Astrocyte (in vitro differentiated cells and primary cell): ENCODE measurements around the gene GGT1. TPM values are rescaled to one million over a fixed set of nuclear protein-coding genes. Genes with fewer than 3 reads are reported as not detected.

Experiments used
- DNase-seq: peaks from one replicate; pipeline ENCODE4 v3.0.0-alpha.2; 2010; ENCODE audit warnings: low read depth
- FAIRE-seq: peaks from 2 replicates; lab custom pipeline; 2011; peaks lifted over from hg19 to GRCh38; lab: Jason Lieb, UNC
- H2AFZ ChIP-seq: 2 replicates; pipeline ENCODE4 v1.6.0; 2012; ENCODE audit warnings: low read depth, low read length, inconsistent platforms
- H3K27ac ChIP-seq: 2 replicates; pipeline ENCODE4 v1.5.1; 2011; ENCODE audit warnings: low read depth, low read length, inconsistent platforms
- H3K27me3 ChIP-seq: 2 replicates; pipeline ENCODE4 v1.6.0; 2011; ENCODE audit warnings: low read length, inconsistent platforms; ENCODE audit not compliant: insufficient read depth
- H3K36me3 ChIP-seq: 2 replicates; pipeline ENCODE4 v1.5.1; 2011; ENCODE audit warnings: low read length, inconsistent platforms; ENCODE audit not compliant: insufficient read depth
- H3K4me1 ChIP-seq: 2 replicates; pipeline ENCODE4 v1.5.1; 2011; ENCODE audit warnings: low read length, inconsistent platforms; ENCODE audit not compliant: insufficient read depth
- H3K4me2 ChIP-seq: 2 replicates; pipeline ENCODE4 v1.6.0; 2012; ENCODE audit warnings: low read length, inconsistent platforms
- H3K4me3 ChIP-seq: 2 replicates; pipeline ENCODE4 v1.5.1; 2011; ENCODE audit warnings: low read depth, mild to moderate bottlenecking, low read length, inconsistent platforms; ENCODE audit not compliant: insufficient read depth
- H3K79me2 ChIP-seq: 2 replicates; pipeline ENCODE4 v1.6.0; 2012; ENCODE audit warnings: mild to moderate bottlenecking, low read length, inconsistent platforms; ENCODE audit not compliant: insufficient read depth
- H3K9ac ChIP-seq: 2 replicates; pipeline ENCODE4 v1.6.0; 2012; ENCODE audit warnings: mild to moderate bottlenecking, low read length, inconsistent platforms
- H3K9me3 ChIP-seq: 2 replicates; pipeline ENCODE4 v1.5.1; 2012; ENCODE audit warnings: low read depth, mild to moderate bottlenecking, low read length, inconsistent platforms; ENCODE audit not compliant: insufficient read depth
- H4K20me1 ChIP-seq: 2 replicates; pipeline ENCODE4 v1.6.0; 2012; ENCODE audit warnings: low read length, inconsistent platforms; ENCODE audit not compliant: insufficient read depth
- H3K27ac Mint-ChIP-seq: one replicate; pipeline ENCODE4 v1.8.0; 2021; ENCODE audit warnings: mild to moderate bottlenecking, mixed read lengths; ENCODE audit not compliant: unreplicated experiment
- H3K27me3 Mint-ChIP-seq: one replicate; pipeline ENCODE4 v1.8.0; 2021; ENCODE audit warnings: low read depth, mixed read lengths; ENCODE audit not compliant: unreplicated experiment
- H3K36me3 Mint-ChIP-seq: one replicate; pipeline ENCODE4 v1.8.0; 2021; ENCODE audit warnings: low read depth, mixed read lengths; ENCODE audit not compliant: unreplicated experiment
- H3K4me1 Mint-ChIP-seq: one replicate; pipeline ENCODE4 v1.8.0; 2021; ENCODE audit warnings: low read depth, mixed read lengths; ENCODE audit not compliant: unreplicated experiment
- H3K4me3 Mint-ChIP-seq: one replicate; pipeline ENCODE4 v1.8.0; 2021; ENCODE audit warnings: mild to moderate bottlenecking, moderate library complexity, mixed read lengths; ENCODE audit not compliant: unreplicated experiment
- H3K9me3 Mint-ChIP-seq: one replicate; pipeline ENCODE4 v1.8.0; 2021; ENCODE audit warnings: mild to moderate bottlenecking, mixed read lengths; ENCODE audit not compliant: unreplicated experiment
- CTCF ChIP-seq: IDR thresholded peaks from 2 replicates; pipeline ENCODE4 v1.5.1; 2011; ENCODE audit warnings: low read depth, mild to moderate bottlenecking, inconsistent platforms, low read length, moderate library complexity; ENCODE audit not compliant: insufficient read depth
- EZH2 ChIP-seq: IDR thresholded peaks from 2 replicates; pipeline ENCODE4 v1.6.1; 2012; ENCODE audit warnings: mild to moderate bottlenecking, low read length, inconsistent platforms; ENCODE audit not compliant: insufficient read depth
- total RNA-seq: library from RNA; stranded (reverse); gene quantifications from 2 replicates; pipeline ENCODE4 v1.2.1, GENCODE V29; 2021

GGT1 gene
- total RNA-seq, 1 donor from 2014 or later: 2.9 TPM

- Mint-ChIP-seq H3K27ac (no peak overlapping the region), H3K4me1 (peaks cover 6% of the 10 kb centered on the region), H3K36me3 (no peaks in the 10 kb centered on the region), H3K4me3 (no peak overlapping the region), H3K27me3 (no peaks in the 10 kb centered on the region), H3K9me3 (no peaks in the 10 kb centered on the region)
- Histone ChIP-seq H2AFZ (no peak overlapping the region), H3K4me2 (no peak overlapping the region), H3K4me3 (no peak overlapping the region), H3K9ac (no peak overlapping the region), H3K9me3 (no peaks in the 10 kb centered on the region), H3K4me1 (peaks cover 16% of the 10 kb centered on the region), H4K20me1 (no peaks in the 10 kb centered on the region), H3K27me3 (no peaks in the 10 kb centered on the region), H3K27ac (no peak overlapping the region), H3K36me3 (no peaks in the 10 kb centered on the region), H3K79me2 (no peaks in the 10 kb centered on the region)
- TF ChIP-seq EZH2 (no peak), CTCF (no peak)
- DNase-seq (no peak), FAIRE-seq (no peak)
Observed at GRCh38 chr22:24585927-24586546, 17.0 kb upstream of the GGT1 start.

- DNase-seq (no peak), FAIRE-seq (no peak)
- Histone ChIP-seq H3K27ac (no peak overlapping the region), H3K36me3 (no peaks in the 10 kb centered on the region), H3K9ac (no peak overlapping the region), H3K9me3 (no peaks in the 10 kb centered on the region), H2AFZ (no peak overlapping the region), H3K79me2 (no peaks in the 10 kb centered on the region), H4K20me1 (no peaks in the 10 kb centered on the region), H3K4me3 (no peak overlapping the region), H3K27me3 (no peaks in the 10 kb centered on the region), H3K4me1 (peaks cover 19% of the 10 kb centered on the region), H3K4me2 (no peak overlapping the region)
- H3K36me3 Mint-ChIP-seq: peaks cover under 1% of the 10 kb centered on the region
- no peaks in the 10 kb centered on the region for H3K9me3 Mint-ChIP-seq
- H3K4me3 Mint-ChIP-seq: no peak overlapping the region
- peaks cover 9% of the 10 kb centered on the region for H3K4me1 Mint-ChIP-seq
- TF ChIP-seq EZH2: no peak
- TF ChIP-seq CTCF: no peak
- H3K27ac Mint-ChIP-seq: no peak overlapping the region
- no peaks in the 10 kb centered on the region for H3K27me3 Mint-ChIP-seq
Observed at GRCh38 chr22:24587251-24587650, 15.7 kb upstream of the GGT1 start.

GRCh38 chr22:24587948-24588347 lies 15.0 kb upstream of the GGT1 start:
- FAIRE-seq: no peak
- TF ChIP-seq CTCF: no peak
- no peak for TF ChIP-seq EZH2
- Mint-ChIP-seq H3K27me3 (no peaks in the 10 kb centered on the region), H3K4me3 (no peak overlapping the region), H3K36me3 (peaks cover 1% of the 10 kb centered on the region), H3K4me1 (peaks cover 10% of the 10 kb centered on the region), H3K27ac (no peak overlapping the region), H3K9me3 (no peaks in the 10 kb centered on the region)
- no peaks in the 10 kb centered on the region for H3K79me2 ChIP-seq
- H3K27ac ChIP-seq: no peak overlapping the region
- H3K9ac ChIP-seq: no peak overlapping the region
- DNase-seq: no peak
- no peak overlapping the region for H2AFZ ChIP-seq
- H3K4me1 ChIP-seq: peaks cover 21% of the 10 kb centered on the region
- H3K4me3 ChIP-seq: no peak overlapping the region
- H3K27me3 ChIP-seq: no peaks in the 10 kb centered on the region
- peak overlapping the region; percentile 26 for H3K4me2 ChIP-seq
- H3K9me3 ChIP-seq: no peaks in the 10 kb centered on the region
- no peaks in the 10 kb centered on the region for H3K36me3 ChIP-seq
- H4K20me1 ChIP-seq: no peaks in the 10 kb centered on the region
